ENCODE measurements around the gene POU2F2. TPM values are rescaled to one million over a fixed set of nuclear protein-coding genes. Genes with fewer than 3 reads are reported as not detected.
"Not testable (repeated sequence)": the region's sequence is repeated elsewhere in the genome, so short reads cannot be mapped to it uniquely, and the experiment has no call there.

Gene POU2F2
- total RNA-seq, 1 donor from 2014 or later: 6.1 TPM

DNA sequence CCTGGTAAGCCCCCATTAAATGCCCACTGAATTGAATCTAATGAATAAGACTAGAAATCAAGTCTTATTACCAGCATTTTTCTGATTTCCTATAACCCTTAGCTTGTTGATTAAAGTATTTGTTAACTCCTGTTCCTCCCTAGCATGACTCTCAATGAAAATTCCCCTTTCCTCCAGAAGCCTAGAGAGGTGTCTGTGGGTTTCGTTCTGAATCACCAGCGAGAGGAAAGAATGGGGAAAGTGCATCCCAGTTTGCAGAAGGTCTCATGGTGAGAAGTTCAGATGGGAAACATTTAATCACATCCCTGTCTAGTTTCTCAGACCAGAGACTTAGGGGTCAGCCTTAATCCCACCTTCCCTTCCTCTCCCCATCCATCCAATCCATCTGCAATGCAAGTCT is 26.9 kb downstream of the POU2F2 start:
- DNase-seq: no peak
- intact Hi-C loops (cut with DNase I): no loop called here
- no peak overlapping the region for H3K4me3 ChIP-seq

DNA sequence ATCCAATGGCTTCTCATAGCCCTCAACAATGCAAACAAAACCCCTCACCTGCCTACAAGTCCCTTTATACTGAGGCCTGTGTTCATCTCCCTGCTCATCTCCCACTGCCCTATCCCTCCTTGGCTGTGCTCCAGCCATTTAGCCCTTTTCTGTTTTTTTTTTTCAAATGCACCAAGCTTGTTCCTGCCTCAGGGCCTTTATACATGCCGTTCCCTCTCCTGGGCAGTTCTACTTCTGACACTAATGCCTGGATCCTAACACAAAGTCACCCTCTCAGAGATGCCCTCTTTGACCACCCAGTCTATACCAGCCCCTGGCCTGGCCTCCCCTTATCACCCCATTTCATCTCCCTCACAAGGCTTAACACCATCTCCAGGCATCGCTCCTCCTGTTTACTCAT is 29.4 kb downstream of the POU2F2 start:
- ATAC-seq (no peak), DNase-seq (no peak)
- Histone ChIP-seq H3K36me3 (no peaks in the 10 kb centered on the region), H3K27me3 (ENCODE audit: low read depth) (no peaks in the 10 kb centered on the region), H3K9me3 (no peaks in the 10 kb centered on the region), H3K4me1 (no peaks in the 10 kb centered on the region), H3K4me3 (no peak overlapping the region), H3K27ac (no peak overlapping the region)
- intact Hi-C loops (cut with DNase I): no loop called here
- TF ChIP-seq, protein P1, sequence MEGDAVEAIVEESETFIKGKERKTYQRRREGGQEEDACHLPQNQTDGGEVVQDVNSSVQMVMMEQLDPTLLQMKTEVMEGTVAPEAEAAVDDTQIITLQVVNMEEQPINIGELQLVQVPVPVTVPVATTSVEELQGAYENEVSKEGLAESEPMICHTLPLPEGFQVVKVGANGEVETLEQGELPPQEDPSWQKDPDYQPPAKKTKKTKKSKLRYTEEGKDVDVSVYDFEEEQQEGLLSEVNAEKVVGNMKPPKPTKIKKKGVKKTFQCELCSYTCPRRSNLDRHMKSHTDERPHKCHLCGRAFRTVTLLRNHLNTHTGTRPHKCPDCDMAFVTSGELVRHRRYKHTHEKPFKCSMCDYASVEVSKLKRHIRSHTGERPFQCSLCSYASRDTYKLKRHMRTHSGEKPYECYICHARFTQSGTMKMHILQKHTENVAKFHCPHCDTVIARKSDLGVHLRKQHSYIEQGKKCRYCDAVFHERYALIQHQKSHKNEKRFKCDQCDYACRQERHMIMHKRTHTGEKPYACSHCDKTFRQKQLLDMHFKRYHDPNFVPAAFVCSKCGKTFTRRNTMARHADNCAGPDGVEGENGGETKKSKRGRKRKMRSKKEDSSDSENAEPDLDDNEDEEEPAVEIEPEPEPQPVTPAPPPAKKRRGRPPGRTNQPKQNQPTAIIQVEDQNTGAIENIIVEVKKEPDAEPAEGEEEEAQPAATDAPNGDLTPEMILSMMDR (IDR thresholded peaks at IDR 0.05): no peak

More for the DNA sequence above, 26.9 kb downstream of the POU2F2 start:
- TF ChIP-seq, protein P1 (IDR thresholded peaks at IDR 0.05): no peak
- H3K27me3 ChIP-seq (ENCODE audit: low read depth): no peaks in the 10 kb centered on the region
- no peaks in the 10 kb centered on the region for H3K36me3 ChIP-seq
- no peaks in the 10 kb centered on the region for H3K9me3 ChIP-seq
- H3K27ac ChIP-seq: no peak overlapping the region
- no peak for ATAC-seq
- H3K4me1 ChIP-seq: no peaks in the 10 kb centered on the region

DNA sequence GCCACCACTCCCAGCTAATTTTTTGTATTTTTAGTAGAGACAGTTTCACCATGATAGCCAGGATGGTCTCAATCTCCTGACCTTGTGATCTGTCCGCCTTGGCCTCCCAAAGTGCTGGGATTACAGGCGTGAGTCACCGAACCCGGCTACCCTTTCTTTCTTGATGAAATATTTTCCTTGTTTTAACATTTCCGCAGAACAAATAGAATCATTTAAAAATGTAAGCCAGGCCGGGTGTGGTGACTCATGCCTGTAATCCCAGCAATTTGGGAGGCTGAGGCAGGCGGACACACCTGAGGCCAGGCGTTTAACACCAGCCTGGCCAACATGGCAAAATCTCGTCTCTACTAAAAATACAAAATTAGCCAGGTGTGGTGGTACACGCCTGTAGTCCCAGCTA is 32.0 kb downstream of the POU2F2 start:
- H3K27ac ChIP-seq; intact Hi-C loops (cut with DNase I); H3K4me1 ChIP-seq; DNase-seq; H3K4me3 ChIP-seq; H3K36me3 ChIP-seq; H3K9me3 ChIP-seq; ATAC-seq: not testable (repeated sequence)
- peaks cover 14% of the 10 kb centered on the region for H3K27me3 ChIP-seq (ENCODE audit: low read depth)

DNA sequence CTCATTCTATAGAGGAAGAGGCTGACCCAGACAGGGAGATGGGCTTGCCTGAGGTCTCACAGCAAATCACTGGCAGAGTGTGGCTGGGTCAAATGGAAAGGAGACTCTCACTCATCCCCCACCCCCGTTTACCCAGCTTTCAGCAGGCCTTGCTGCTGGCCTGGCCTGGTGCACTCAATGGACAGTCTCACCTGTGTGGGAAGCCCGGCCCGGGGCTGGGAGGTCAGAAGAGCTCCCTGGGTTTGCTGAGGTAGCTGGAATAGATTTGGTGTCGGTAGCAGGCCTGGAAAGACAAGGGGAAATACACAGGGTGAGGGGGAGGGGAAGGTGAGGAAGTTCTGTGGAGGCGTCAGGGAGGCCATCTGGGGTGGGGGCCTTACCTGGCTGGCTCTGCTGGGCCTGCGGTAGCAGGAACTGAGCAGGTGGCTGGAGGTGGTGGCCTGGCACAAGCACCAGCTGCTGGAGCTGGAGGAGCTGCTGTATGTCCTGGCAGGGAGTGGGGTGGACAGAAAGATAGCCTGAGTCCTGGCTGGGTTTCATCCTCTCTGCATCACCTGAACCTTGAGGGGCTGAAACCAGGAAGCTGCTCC is 32.8 kb downstream of the POU2F2 start:
- no peak overlapping the region for H3K4me3 ChIP-seq
- intact Hi-C loops (cut with DNase I): no loop called here
- no peak overlapping the region for H3K27ac ChIP-seq
- no peaks in the 10 kb centered on the region for H3K9me3 ChIP-seq
- TF ChIP-seq, protein P1 (IDR thresholded peaks at IDR 0.05): no peak
- peaks cover 8% of the 10 kb centered on the region for H3K36me3 ChIP-seq
- DNase-seq (no peak), ATAC-seq (no peak)
- H3K27me3 ChIP-seq (ENCODE audit: low read depth): peaks cover 16% of the 10 kb centered on the region
- no peaks in the 10 kb centered on the region for H3K4me1 ChIP-seq

DNA sequence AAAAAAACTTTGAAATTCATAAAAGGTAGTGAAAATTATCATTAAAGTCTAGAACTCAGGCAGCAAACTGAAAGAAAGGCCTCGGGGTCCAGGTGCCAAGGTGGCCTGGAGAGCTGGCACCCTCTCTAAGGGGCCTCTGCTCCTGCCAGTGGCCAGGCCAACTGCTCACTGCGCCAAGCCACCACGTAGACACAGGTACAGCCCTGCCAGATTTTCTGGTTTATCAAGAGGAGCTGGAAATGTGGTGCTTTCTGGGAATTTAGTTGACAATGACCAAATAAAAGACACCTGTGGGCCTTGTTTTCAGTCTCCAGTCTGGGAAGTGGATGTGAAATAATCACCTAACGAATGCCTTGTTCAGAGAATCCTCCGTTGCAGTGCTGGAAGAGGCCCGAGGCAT is 33.5 kb downstream of the POU2F2 start:
- DNase-seq: no peak

DNA sequence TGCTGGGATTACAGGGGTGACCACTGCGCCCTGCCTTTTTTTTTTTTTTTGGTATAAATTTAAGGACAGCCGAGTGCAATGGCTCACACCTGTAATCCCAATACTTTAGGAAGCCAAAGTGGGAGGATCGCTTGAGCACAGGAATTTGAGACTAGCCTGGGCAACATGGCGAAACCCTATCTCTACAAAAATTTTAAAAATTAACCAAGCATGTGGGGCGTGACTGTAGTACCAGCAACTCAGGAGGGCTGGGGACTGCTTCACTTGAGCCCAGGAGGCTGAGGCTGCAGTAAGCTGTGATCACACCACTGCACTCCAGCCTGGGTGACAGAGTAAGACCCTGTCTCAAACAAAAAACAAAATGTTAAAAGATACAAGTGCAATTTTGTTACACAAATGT is 34.8 kb downstream of the POU2F2 start:
- H3K27ac ChIP-seq: no peak overlapping the region
- ATAC-seq (no peak), DNase-seq (no peak)
- intact Hi-C loops (cut with DNase I): no loop called here
- peaks cover 16% of the 10 kb centered on the region for H3K27me3 ChIP-seq (ENCODE audit: low read depth)
- TF ChIP-seq, protein P1 (IDR thresholded peaks at IDR 0.05): no peak
- H3K4me3 ChIP-seq: no peak overlapping the region
- H3K4me1 ChIP-seq: no peaks in the 10 kb centered on the region
- no peaks in the 10 kb centered on the region for H3K9me3 ChIP-seq
- peaks cover 8% of the 10 kb centered on the region for H3K36me3 ChIP-seq

More for the DNA sequence above, 33.5 kb downstream of the POU2F2 start:
- TF ChIP-seq, protein P1 (IDR thresholded peaks at IDR 0.05): no peak
- Histone ChIP-seq H3K4me3 (no peak overlapping the region), H3K36me3 (peaks cover 8% of the 10 kb centered on the region), H3K27ac (no peak overlapping the region), H3K9me3 (no peaks in the 10 kb centered on the region), H3K4me1 (no peaks in the 10 kb centered on the region), H3K27me3 (ENCODE audit: low read depth) (peaks cover 16% of the 10 kb centered on the region)
- no peak for ATAC-seq
- intact Hi-C loops (cut with DNase I): no loop called here
